ENCODE measurements around the gene PRR20A.
"Not testable (repeated sequence)": the region's sequence is repeated elsewhere in the genome, so short reads cannot be mapped to it uniquely, and the experiment has no call there.

PRR20A gene

GRCh38 chr13:57140235-57140968, at the start of gene PRR20A:
TSS of gene PRR20A (plus strand) at chr13:57140918. CDS start at chr13:57141305, 387 bp downstream.
- DNase-seq: not testable (repeated sequence)

- DNase-seq: no peak
These were observed 25.8 kb upstream of the PRR20A start for GRCh38 chr13:57114945-57115344.

GRCh38 chr13:57123681-57124080, 17.0 kb upstream of the PRR20A start:
- no peak for DNase-seq

GRCh38 chr13:57128909-57129308, 11.8 kb upstream of the PRR20A start:
- no peak for DNase-seq

GRCh38 chr13:57136093-57136492, 4.6 kb upstream of the PRR20A start:
- no peak for DNase-seq

GRCh38 chr13:57137585-57137984, 3.1 kb upstream of the PRR20A start:
- DNase-seq: no peak

GRCh38 chr13:57138988-57139387, 1.7 kb upstream of the PRR20A start:
- DNase-seq: no peak

- DNase-seq: not testable (repeated sequence)
These were observed 937 bp upstream of the PRR20A start for GRCh38 chr13:57139781-57140180.

GRCh38 chr13:57147188-57147587, 6.5 kb downstream of the PRR20A start, which contains the start of gene PRR20B:
TSS of gene PRR20B (plus strand) at chr13:57147488. CDS start at chr13:57147875, 387 bp downstream.
- DNase-seq: not testable (repeated sequence)

GRCh38 chr13:57148106-57148505, 7.4 kb downstream of the PRR20A start:
- not testable (repeated sequence) for DNase-seq

GRCh38 chr13:57153761-57154160, 13.0 kb downstream of the PRR20A start, which contains the start of gene PRR20C:
TSS of gene PRR20C (plus strand) at chr13:57154061. CDS start at chr13:57154448, 387 bp downstream.
- DNase-seq: not testable (repeated sequence)

- not testable (repeated sequence) for DNase-seq
These were observed 19.6 kb downstream of the PRR20A start, which contains the start of gene PRR20D for GRCh38 chr13:57160332-57160731. TSS of gene PRR20D (plus strand) at chr13:57160632. CDS start at chr13:57161019, 387 bp downstream.

GRCh38 chr13:57166897-57167296, 26.2 kb downstream of the PRR20A start, which contains the start of gene PRR20E:
TSS of gene PRR20E (plus strand) at chr13:57167197. CDS start at chr13:57167584, 387 bp downstream.
- not testable (repeated sequence) for DNase-seq

GRCh38 chr13:57191667-57192066, 50.9 kb downstream of the PRR20A start:
- DNase-seq: no peak

Data from activated CD4-positive, alpha-beta T cell treated with anti-CD3 and anti-CD28 coated beads for 48 hours (primary cell).